Adrenal gland (tissue), 12 donors: Measurements from ENCODE around the gene EEF1G. TPM values are rescaled to one million over a fixed set of nuclear protein-coding genes. Genes with fewer than 3 reads are reported as not detected.

Experiments
- DNase-seq, 7 donors: peaks; one replicate each; pipeline ENCODE4 v3.0.0-alpha.2; 2019 to 2020
- H3K27ac ChIP-seq, 5 donors: fragments of 200-600 bp; sonication (generic) in 4 of 5; 1 replicate in 3 of 5; 2 replicates in 2 of 5; pipeline versions ENCODE4 v1.5.1 to v1.8.0; 2016 to 2020; ENCODE audit warnings: mild to moderate bottlenecking in 1 of 5
- H3K27me3 ChIP-seq: fragments of 200-600 bp; 2 replicates; pipeline ENCODE4 v1.8.0; 2021
- H3K36me3 ChIP-seq, 2 donors: fragments of 200-600 bp; replicated peaks in 1 of 2; 1 replicate in 1 of 2; 2 replicates in 1 of 2; pipeline versions ENCODE4 v1.5.1 to v1.8.0; 2018 to 2022
- H3K4me1 ChIP-seq, 2 donors: fragments of 200-600 bp; replicated peaks in 1 of 2; 1 replicate in 1 of 2; 2 replicates in 1 of 2; pipeline versions ENCODE4 v1.5.1 to v1.8.0; 2018 to 2021
- H3K4me3 ChIP-seq, 4 donors: fragments of 200-600 bp; sonication (generic) in 3 of 4; one replicate each; pipeline ENCODE4 v1.5.1; 2016 to 2018
- H3K9me3 ChIP-seq, 3 donors: fragments of 200-600 bp; sonication (generic) in 1 of 3; replicated peaks in 1 of 3; 1 replicate in 2 of 3; 2 replicates in 1 of 3; pipeline versions ENCODE4 v1.5.1 to v1.8.0; 2016 to 2021
- POLR2A ChIP-seq, 2 donors: fragments of 450-650 bp; IDR thresholded peaks; one replicate each; pipeline ENCODE4 v1.6.1; 2017; ENCODE audit warnings: antibody characterized with exemption in 2 of 2, mild to moderate bottlenecking in 2 of 2, moderate library complexity in 1 of 2
- WGBS, 4 donors: extraction: QIAGEN DNeasy Blood & Tissue Kit in 2 of 4; methylation state at CpG; one replicate each; pipeline versions ENCODE4 v1.1.5 to v1.1.7; 2013 to 2017; 5-methylcytosine and 5-hydroxymethylcytosine counted together
- intact Hi-C, 2 donors: fragments of 100-400 bp; cut with DNase I; formaldehyde crosslinking; loops; one replicate each; pipeline versions ENCODE4 v1.14.1 to v1.15.0; 2022 to 2023
- polyA plus RNA-seq, 3 donors: library from polyadenylated mRNA; stranded (reverse); fragments of 200-250 nt in 2 of 3; fragments of 350-450 nt in 1 of 3; fragmentation: Illumina TruSeq in 1 of 3; extraction: RNeasy Lipid Tissue Mini Kit (QIAGEN cat#74804) in 1 of 3; gene quantifications; one replicate each; pipeline ENCODE4 v1.2.3, GENCODE V29; 2013 to 2014
- total RNA-seq, 9 donors: library from RNA; depleted of rRNA in 4 of 9; stranded (reverse); fragments of >200 nt in 4 of 9; fragments of 120-200 nt in 1 of 9; fragmentation: NEBNext Ultra II Directional in 1 of 9; extraction: Animal tissue kit (Norgen Biotek cat#: 25700) in 1 of 9; gene quantifications; one replicate each; pipeline versions ENCODE4 v1.1.0 to v1.2.4, GENCODE V29; 2013 to 2023
- TF ChIP-seq, protein P1 (sequence below), 6 experiments: fragments of 450-650 bp in 4 of 6; fragments of 200-600 bp in 2 of 6; sonication (generic) in 1 of 6; IDR thresholded peaks; 1 replicate in 5 of 6; 2 replicates in 1 of 6; pipeline versions ENCODE4 v1.5.1 to v1.8.0; 2016 to 2021; ENCODE audit warnings: antibody characterized with exemption in 6 of 6, mild to moderate bottlenecking in 2 of 6, moderate library complexity in 1 of 6
- donor health status: healthy with polysubstance abuse.
- donor health status: Bipolar disorder and iron deficiency.
- donor health status: DM: yes; HTN: yes; CAD: no.
- donor health status: DM: no; HTN: no; CAD: no.
- donor health status: DM: no; HTN: no; CAD: no.
- donor health status: DM: yes; HTN: yes; CAD: no.

EEF1G gene
- total and polyA plus RNA-seq, 12 donors: 646 to 1,585 (median 1,183) TPM

DNA sequence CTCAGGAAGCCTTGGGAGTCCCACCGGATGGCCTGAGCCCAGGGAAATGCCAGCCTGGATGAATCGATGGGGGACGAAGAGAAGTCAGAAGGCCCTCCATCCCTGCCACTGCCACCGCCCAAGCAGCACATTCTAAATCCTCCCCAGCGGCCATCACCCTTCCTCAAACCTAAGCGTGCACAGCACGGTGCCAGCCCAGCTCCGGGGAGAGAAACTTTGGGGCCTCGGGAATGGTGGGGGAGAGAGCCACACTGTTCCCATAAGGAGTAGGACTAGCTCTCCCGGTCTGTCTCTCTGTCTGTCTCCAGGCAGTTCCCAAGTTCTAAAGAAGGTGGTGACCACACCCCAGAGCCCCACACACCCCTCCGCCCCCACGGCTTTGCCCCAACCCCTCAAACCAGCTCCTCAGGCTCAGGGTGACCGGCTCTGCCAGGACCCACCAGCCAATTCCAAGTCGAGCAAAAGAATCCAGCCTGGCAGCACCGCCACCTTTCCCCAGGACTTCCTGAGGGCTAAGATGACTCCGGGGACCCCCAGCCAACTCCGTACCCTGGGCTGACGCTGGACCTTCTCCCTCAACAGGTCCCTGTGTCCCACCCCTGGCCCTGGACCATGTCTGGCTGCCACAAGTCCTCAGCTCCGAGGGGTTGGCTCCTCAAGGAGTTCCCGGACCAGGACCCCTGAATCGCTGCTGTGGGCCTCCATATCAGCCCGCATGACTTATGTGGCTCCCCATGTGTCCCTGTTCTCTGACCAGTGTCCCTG lies 29.8 kb downstream of the EEF1G start:
- H3K4me3 ChIP-seq: peak overlapping the region in 2 of 4 donors; percentile 93 to 95
- H3K9me3 ChIP-seq: no peaks in the 10 kb centered on the region
- TF ChIP-seq, protein P1, sequence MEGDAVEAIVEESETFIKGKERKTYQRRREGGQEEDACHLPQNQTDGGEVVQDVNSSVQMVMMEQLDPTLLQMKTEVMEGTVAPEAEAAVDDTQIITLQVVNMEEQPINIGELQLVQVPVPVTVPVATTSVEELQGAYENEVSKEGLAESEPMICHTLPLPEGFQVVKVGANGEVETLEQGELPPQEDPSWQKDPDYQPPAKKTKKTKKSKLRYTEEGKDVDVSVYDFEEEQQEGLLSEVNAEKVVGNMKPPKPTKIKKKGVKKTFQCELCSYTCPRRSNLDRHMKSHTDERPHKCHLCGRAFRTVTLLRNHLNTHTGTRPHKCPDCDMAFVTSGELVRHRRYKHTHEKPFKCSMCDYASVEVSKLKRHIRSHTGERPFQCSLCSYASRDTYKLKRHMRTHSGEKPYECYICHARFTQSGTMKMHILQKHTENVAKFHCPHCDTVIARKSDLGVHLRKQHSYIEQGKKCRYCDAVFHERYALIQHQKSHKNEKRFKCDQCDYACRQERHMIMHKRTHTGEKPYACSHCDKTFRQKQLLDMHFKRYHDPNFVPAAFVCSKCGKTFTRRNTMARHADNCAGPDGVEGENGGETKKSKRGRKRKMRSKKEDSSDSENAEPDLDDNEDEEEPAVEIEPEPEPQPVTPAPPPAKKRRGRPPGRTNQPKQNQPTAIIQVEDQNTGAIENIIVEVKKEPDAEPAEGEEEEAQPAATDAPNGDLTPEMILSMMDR (IDR thresholded peaks at IDR 0.05): no peak
- intact Hi-C loops: loop anchor here (5.0 kb wide), 1 partner anchor 122 kb away; no protein-coding TSS in a partner anchor
- no peaks in the 10 kb centered on the region for H3K36me3 ChIP-seq
- WGBS, 4 donors: 49 to 66% (median 60%) methylated on average over 13 to 22 of the region's 22 CpGs
- H3K27me3 ChIP-seq: no peaks in the 10 kb centered on the region
- H3K4me1 ChIP-seq: peaks cover 53 to 71% of the 10 kb centered on the region in 2 donors
- no peak for DNase-seq
- peak overlapping the region in 4 of 5 donors; percentile 38 to 96 (median 76) for H3K27ac ChIP-seq

DNA sequence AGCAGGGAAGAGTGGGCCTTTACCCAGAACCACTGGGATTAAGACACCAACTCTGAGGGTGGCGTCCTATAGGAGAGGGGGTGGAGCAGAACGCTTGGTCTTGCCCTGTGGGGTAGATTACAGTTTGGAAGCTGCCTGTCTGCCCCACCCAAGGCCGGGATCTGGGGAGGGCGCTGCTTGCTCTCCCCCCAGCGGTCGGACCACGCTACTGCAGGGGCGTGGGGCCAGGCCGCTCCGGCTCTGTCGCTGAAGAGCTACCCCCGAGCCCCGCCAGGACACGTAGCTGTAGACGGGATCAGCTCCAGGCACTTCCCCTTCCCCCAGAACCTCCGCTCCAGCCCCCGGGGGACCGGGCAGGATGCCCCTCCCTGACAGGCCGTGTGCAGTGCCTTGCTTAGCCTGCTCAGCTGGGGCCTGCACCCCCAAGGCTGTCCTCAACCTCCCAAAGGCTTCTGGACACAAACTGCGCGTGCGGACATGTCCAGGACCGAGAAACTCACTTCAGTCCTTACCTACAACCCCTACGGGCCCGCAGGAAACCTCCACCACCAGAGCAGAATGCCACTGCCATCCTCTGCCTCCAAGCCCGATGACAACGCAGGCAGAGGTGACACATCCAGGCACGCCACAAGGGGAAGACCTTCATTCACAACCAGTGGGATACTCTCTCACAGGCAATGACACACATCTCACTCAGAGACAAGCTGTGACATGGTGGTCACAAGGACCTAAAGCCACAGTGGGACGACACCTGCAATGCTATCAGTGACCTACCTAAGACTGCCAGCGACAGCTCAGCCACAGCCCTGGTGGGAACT lies 30.7 kb downstream of the EEF1G start:
- H3K36me3 ChIP-seq: no peaks in the 10 kb centered on the region
- TF ChIP-seq POLR2A (IDR thresholded peaks at IDR 0.05): no peak
- TF ChIP-seq, protein P1 (IDR thresholded peaks at IDR 0.05): peak; percentile 91 to 98 (median 97)
- intact Hi-C loops: loop anchor here (5.0 kb wide), 1 partner anchor 121 kb away; no protein-coding TSS in a partner anchor
- no peaks in the 10 kb centered on the region for H3K9me3 ChIP-seq
- peak overlapping the region in 4 of 5 donors; percentile 49 to 96 (median 76) for H3K27ac ChIP-seq
- 1 to 11% (median 10%) methylated on average over 14 to 30 of the region's 30 CpGs for WGBS, 4 donors
- H3K27me3 ChIP-seq: no peaks in the 10 kb centered on the region
- peak overlapping the region in 1 of 4 donors; percentile 93 for H3K4me3 ChIP-seq
- peak; percentile 68 to 85 (median 75) for DNase-seq
- peaks cover 54 to 78% of the 10 kb centered on the region in 2 donors for H3K4me1 ChIP-seq

DNA sequence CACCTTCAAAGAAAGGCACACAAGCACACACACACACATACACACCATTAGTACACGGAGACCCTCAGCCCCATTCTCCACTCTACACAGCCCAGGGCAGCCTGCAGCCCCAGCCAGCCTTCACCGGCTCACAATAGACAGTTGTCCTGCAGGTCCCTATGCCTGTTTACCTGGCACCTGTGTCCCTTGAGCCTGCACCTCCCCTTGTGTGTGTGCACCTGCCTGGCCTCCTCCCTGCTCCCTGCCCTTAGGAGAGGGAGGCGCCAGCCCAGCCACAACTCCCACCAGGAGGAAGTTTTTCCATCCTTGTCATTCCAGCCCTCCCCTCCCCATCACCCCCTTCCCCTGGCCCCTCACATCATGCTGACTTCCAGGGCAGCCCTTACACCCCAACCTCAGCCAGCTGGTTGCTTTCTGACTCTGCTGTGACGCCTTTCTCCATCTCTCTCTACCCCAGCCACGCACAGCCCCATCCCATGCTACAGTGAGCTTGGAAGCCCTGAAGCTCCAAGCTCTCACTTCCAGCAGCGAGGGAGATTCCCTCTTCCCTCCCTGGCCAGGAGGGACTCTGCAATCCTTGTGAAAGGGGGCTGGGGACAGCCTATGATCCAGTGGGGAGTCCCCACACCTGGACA lies 31.5 kb downstream of the EEF1G start:
- Histone ChIP-seq H3K9me3 (no peaks in the 10 kb centered on the region), H3K27ac (peak overlapping the region in 4 of 5 donors; percentile 28 to 96 (median 62)), H3K4me3 (peak overlapping the region in 1 of 4 donors; percentile 93), H3K4me1 (peaks cover 48 to 75% of the 10 kb centered on the region in 2 donors), H3K27me3 (no peaks in the 10 kb centered on the region), H3K36me3 (no peaks in the 10 kb centered on the region)
- intact Hi-C loops: loop anchor here (5.0 kb wide), 1 partner anchor 120 kb away; no protein-coding TSS in a partner anchor
- TF ChIP-seq POLR2A (IDR thresholded peaks at IDR 0.05): no peak
- TF ChIP-seq, protein P1 (IDR thresholded peaks at IDR 0.05): no peak
- DNase-seq: no peak
- 55 to 63% (median 61%) methylated on average over 6 of the region's 6 CpGs for WGBS, 4 donors
